HEK293T (cell line): ENCODE measurements around the gene IRX2.

Source experiments
- CTCF ChIA-PET: fragments of 350-600 bp; formaldehyde crosslinking; extraction: SDS; loops from one replicate; lab custom pipeline; 2021; ENCODE audit warnings: antibody characterized with exemption, inconsistent platforms; lab: Yijun Ruan, JAX
- POLR2A ChIA-PET: fragments of 350-600 bp; formaldehyde crosslinking; extraction: SDS; loops from one replicate; lab custom pipeline; 2020; ENCODE audit warnings: antibody characterized with exemption, inconsistent platforms; lab: Yijun Ruan, JAX
- DNase-seq: peaks from one replicate; pipeline ENCODE4 v3.0.0; 2012; ENCODE audit warnings: mixed read lengths; ENCODE audit errors: extremely low spot score
- ARNT ChIP-seq: fragments of 450-650 bp; IDR thresholded peaks from 2 replicates; pipeline ENCODE4 v1.6.1; 2017; ENCODE audit warnings: mild to moderate bottlenecking
- BHLHE40 ChIP-seq: fragments of 450-650 bp; IDR thresholded peaks from 2 replicates; pipeline ENCODE4 v1.6.1; 2016; ENCODE audit warnings: mild to moderate bottlenecking, moderate library complexity, borderline replicate concordance
- CTBP1 ChIP-seq: fragments of 450-650 bp; IDR thresholded peaks from 2 replicates; pipeline ENCODE4 v1.6.1; 2016; ENCODE audit warnings: borderline replicate concordance
- ELF4 ChIP-seq: fragments of 450-650 bp; IDR thresholded peaks from 2 replicates; pipeline ENCODE4 v1.6.1; 2017; ENCODE audit warnings: antibody characterized with exemption
- FOXA1 ChIP-seq: fragments of 450-650 bp; IDR thresholded peaks from 2 replicates; pipeline ENCODE4 v1.6.1; 2016; ENCODE audit warnings: mild to moderate bottlenecking
- FOXK2 ChIP-seq: fragments of 450-650 bp; IDR thresholded peaks from 2 replicates; pipeline ENCODE4 v1.6.1; 2016; ENCODE audit warnings: mild to moderate bottlenecking
- FOXM1 ChIP-seq: fragments of 450-650 bp; IDR thresholded peaks from 2 replicates; pipeline ENCODE4 v1.6.1; 2017; ENCODE audit warnings: mild to moderate bottlenecking, borderline replicate concordance
- HDGF ChIP-seq: fragments of 450-650 bp; IDR thresholded peaks from 2 replicates; pipeline ENCODE4 v1.6.1; 2017; ENCODE audit warnings: antibody characterized with exemption, borderline replicate concordance
- L3MBTL2 ChIP-seq: fragments of 450-650 bp; conservative IDR thresholded peaks from 2 replicates; pipeline ENCODE4 v1.6.1; 2016; ENCODE audit warnings: mild to moderate bottlenecking
- LEF1 ChIP-seq: fragments of 450-650 bp; IDR thresholded peaks from 2 replicates; pipeline ENCODE4 v1.6.1; 2017; ENCODE audit warnings: mild to moderate bottlenecking, borderline replicate concordance
- NFRKB ChIP-seq: fragments of 450-650 bp; IDR thresholded peaks from 2 replicates; pipeline ENCODE4 v1.6.1; 2016; ENCODE audit warnings: mild to moderate bottlenecking, moderate library complexity
- SP1 ChIP-seq: fragments of 450-650 bp; IDR thresholded peaks from 2 replicates; pipeline ENCODE4 v1.6.1; 2017
- SUZ12 ChIP-seq: fragments of 450-650 bp; IDR thresholded peaks from 2 replicates; pipeline ENCODE4 v1.6.1; 2016; ENCODE audit warnings: mild to moderate bottlenecking
- TARDBP ChIP-seq: fragments of 450-650 bp; IDR thresholded peaks from 2 replicates; pipeline ENCODE4 v1.6.1; 2016
- ZNF384 ChIP-seq: fragments of 450-650 bp; IDR thresholded peaks from 2 replicates; pipeline ENCODE4 v1.6.1; 2016
- TF ChIP-seq, protein P1 (sequence below): fragments of 450-650 bp; IDR thresholded peaks from 2 replicates; pipeline ENCODE4 v1.6.1; 2016

The IRX2 gene

DNA sequence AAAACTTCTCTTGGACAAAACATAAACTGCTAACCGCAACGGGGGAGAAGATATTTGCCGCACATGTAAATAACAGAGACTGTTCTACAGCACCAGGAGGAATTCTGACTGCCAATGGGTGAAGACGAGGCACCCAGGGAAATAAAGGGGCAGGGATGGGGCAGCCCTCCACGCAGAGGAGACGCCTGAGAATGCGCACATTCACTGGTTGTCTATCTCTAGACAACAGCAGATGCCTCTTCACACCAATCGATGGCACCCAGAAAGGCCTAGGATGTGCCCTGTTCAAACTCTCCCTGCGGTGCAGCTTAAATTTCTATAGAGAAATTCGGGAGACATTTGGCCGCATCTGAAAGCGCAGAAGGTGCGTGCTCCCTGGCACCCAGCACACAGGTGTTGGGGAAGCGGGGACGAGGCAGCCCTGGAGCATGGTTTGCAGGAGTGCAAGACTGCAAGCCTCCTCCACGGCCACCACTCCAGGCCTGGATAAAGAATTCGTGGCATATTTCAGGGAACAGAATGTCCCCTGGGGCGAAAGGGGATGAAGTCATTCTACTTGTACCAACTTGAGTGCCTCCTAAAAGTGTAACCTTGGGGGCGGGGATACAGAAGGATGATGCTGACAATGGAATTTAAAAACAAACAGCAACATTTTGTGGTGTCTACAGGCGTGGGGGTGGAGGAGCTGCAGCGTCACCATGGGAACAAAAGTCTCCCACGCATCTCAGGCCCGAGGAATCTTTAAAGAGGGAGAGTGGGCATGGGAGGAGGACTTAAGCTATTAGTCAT is 6.3 kb upstream of the IRX2 start:
- TF ChIP-seq ZNF384 (no peak), LEF1 (no peak), FOXM1 (no peak), FOXK2 (no peak)
- TF ChIP-seq, protein P1, sequence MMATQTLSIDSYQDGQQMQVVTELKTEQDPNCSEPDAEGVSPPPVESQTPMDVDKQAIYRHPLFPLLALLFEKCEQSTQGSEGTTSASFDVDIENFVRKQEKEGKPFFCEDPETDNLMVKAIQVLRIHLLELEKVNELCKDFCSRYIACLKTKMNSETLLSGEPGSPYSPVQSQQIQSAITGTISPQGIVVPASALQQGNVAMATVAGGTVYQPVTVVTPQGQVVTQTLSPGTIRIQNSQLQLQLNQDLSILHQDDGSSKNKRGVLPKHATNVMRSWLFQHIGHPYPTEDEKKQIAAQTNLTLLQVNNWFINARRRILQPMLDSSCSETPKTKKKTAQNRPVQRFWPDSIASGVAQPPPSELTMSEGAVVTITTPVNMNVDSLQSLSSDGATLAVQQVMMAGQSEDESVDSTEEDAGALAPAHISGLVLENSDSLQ, result no peak
- ChIA-PET CTCF (no interaction called here), POLR2A (no interaction called here)
- DNase-seq, result no peak

- no peak for DNase-seq
- POLR2A ChIA-PET, result no interaction called here
- CTCF ChIA-PET, result no interaction called here
- TF ChIP-seq FOXK2 (no peak), LEF1 (no peak)
- TF ChIP-seq, protein P1, result no peak
Measured at GRCh38 chr5:2756211-2757152, 5.0 kb upstream of the IRX2 start.

- ChIA-PET CTCF (no interaction called here), POLR2A (no interaction called here)
- TF ChIP-seq NFRKB, result no peak
- no peak for TF ChIP-seq BHLHE40
- TF ChIP-seq FOXM1, result no peak
- TF ChIP-seq L3MBTL2, result no peak
- no peak for TF ChIP-seq CTBP1
- TF ChIP-seq SUZ12, result no peak
- TF ChIP-seq, protein P1, result no peak
- TF ChIP-seq HDGF, result no peak
- no peak for TF ChIP-seq ZNF384
- no peak for DNase-seq
Measured at GRCh38 chr5:2755681-2756171, 4.2 kb upstream of the IRX2 start.

- TF ChIP-seq SUZ12 (no peak), LEF1 (no peak), SP1 (no peak), ZNF384 (no peak), FOXA1 (no peak), ELF4 (no peak), L3MBTL2 (no peak), FOXM1 (no peak), CTBP1 (no peak), NFRKB (no peak), ARNT (no peak), HDGF (no peak), TARDBP (no peak), FOXK2 (no peak), BHLHE40 (no peak)
- TF ChIP-seq, protein P1, result no peak
- DNase-seq, result no peak
- POLR2A ChIA-PET, result no interaction called here
- CTCF ChIA-PET, result no interaction called here
Measured at GRCh38 chr5:2755076-2755680, 3.7 kb upstream of the IRX2 start.

GRCh38 chr5:2754581-2755075 is 3.2 kb upstream of the IRX2 start:
- ChIA-PET POLR2A (no interaction called here), CTCF (no interaction called here)
- no peak for DNase-seq
- TF ChIP-seq ELF4 (no peak), FOXA1 (no peak), ARNT (no peak), HDGF (no peak), FOXK2 (no peak), SUZ12 (no peak), L3MBTL2 (no peak), LEF1 (no peak), SP1 (no peak), BHLHE40 (no peak), CTBP1 (no peak), ZNF384 (no peak)
- TF ChIP-seq, protein P1, result no peak
